Bronchial epithelial cell (primary cell): ENCODE results near the gene ATP1B1. TPM values are rescaled to one million over a fixed set of nuclear protein-coding genes. Genes with fewer than 3 reads are reported as not detected.

Experiments used
- DNase-seq: peaks from one replicate; pipeline ENCODE4 v3.0.0-alpha.2; 2010; ENCODE audit warnings: low read depth
- FAIRE-seq: peaks from 2 replicates; lab custom pipeline; 2011; peaks lifted over from hg19 to GRCh38; lab: Jason Lieb, UNC
- H3K27me3 ChIP-seq: 2 replicates; pipeline ENCODE4 v1.5.1; 2011; ENCODE audit warnings: low read length; ENCODE audit not compliant: control insufficient read depth, insufficient read depth
- H3K36me3 ChIP-seq: 2 replicates; pipeline ENCODE4 v1.5.1; 2011; ENCODE audit warnings: low read length; ENCODE audit not compliant: control insufficient read depth, insufficient read depth
- H3K4me3 ChIP-seq: 2 replicates; pipeline ENCODE4 v1.5.1; 2011; ENCODE audit warnings: mild to moderate bottlenecking, low read depth, low read length, control low read depth
- total RNA-seq: library from RNA; depleted of rRNA; stranded (reverse); fragments of >200 nt; gene quantifications from 2 replicates; pipeline ENCODE4 v1.2.1, GENCODE V29; 2014
- TF ChIP-seq, protein P1 (sequence below): IDR thresholded peaks from 2 replicates; pipeline ENCODE4 v1.5.1; 2011; ENCODE audit warnings: mild to moderate bottlenecking, moderate library complexity, low read length, control low read depth, inconsistent platforms; ENCODE audit not compliant: insufficient read depth, severe bottlenecking

Gene ATP1B1
- total RNA-seq, 1 donor from 2014 or later, result 49.0 TPM

DNA sequence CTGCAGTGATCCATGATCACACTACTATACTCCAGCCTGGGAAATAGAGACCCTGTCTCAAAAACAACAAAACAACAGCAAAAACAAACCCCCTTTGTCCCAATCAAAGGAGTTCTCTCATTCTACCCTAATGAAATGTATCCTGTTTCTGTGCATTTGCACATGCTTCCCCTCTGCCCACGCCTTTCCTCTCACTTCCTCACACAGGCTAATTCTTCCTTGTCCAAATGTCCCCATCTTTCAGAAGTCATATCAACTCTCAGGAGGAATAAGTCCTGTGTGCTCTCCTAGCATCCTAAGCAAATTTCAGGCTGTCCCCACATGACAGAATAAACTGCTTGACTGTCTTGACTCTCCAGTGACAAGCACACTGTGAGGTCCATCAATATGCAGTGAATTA, 8.1 kb upstream of the ATP1B1 start:
- H3K27me3 ChIP-seq, result no peaks in the 10 kb centered on the region
- no peak for FAIRE-seq
- no peaks in the 10 kb centered on the region for H3K36me3 ChIP-seq
- TF ChIP-seq, protein P1, sequence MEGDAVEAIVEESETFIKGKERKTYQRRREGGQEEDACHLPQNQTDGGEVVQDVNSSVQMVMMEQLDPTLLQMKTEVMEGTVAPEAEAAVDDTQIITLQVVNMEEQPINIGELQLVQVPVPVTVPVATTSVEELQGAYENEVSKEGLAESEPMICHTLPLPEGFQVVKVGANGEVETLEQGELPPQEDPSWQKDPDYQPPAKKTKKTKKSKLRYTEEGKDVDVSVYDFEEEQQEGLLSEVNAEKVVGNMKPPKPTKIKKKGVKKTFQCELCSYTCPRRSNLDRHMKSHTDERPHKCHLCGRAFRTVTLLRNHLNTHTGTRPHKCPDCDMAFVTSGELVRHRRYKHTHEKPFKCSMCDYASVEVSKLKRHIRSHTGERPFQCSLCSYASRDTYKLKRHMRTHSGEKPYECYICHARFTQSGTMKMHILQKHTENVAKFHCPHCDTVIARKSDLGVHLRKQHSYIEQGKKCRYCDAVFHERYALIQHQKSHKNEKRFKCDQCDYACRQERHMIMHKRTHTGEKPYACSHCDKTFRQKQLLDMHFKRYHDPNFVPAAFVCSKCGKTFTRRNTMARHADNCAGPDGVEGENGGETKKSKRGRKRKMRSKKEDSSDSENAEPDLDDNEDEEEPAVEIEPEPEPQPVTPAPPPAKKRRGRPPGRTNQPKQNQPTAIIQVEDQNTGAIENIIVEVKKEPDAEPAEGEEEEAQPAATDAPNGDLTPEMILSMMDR, result no peak
- no peak for DNase-seq
- H3K4me3 ChIP-seq, result no peak overlapping the region

DNA sequence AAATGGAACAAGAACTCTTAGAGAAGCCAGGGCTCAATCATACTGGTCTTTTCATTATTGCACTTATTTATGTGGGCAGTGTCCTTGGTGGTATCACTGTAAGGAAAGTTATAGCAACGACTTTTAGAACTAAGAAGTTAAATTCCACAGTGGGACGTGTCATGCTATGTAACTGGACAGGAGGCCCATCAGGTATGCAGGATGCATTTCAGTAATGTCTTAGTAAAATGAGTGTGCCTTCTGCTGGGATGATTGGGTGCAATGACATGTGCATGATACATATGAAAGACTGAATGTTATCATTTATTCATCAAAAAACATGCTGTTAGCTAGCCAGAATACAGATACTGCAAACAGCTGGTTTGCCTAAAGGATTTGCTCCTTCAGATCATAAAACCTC, 6.9 kb upstream of the ATP1B1 start:
- no peak overlapping the region for H3K4me3 ChIP-seq
- FAIRE-seq (no peak), DNase-seq (no peak)
- TF ChIP-seq, protein P1, result no peak
- no peaks in the 10 kb centered on the region for H3K36me3 ChIP-seq
- no peaks in the 10 kb centered on the region for H3K27me3 ChIP-seq

DNA sequence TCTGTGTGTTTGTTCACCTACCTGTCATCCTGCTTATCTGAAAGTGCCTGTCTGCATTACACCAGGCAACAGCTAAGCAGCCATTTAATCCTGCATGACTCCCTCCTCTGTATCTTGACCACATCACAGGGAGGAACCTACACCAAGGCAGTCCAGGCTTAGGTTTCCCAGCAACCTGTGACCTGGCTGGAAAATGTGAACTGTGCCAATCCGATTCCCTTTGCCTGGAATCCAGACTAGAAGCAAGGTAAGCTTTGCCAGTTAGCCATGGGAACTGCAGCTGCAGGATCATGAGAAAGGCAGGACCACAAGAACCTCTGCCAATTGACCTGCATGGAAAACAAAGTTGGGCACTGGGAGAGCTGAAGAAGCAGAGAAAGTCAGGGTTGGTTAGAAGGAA, 6.3 kb upstream of the ATP1B1 start:
- TF ChIP-seq, protein P1, result no peak
- no peak for FAIRE-seq
- H3K36me3 ChIP-seq, result no peaks in the 10 kb centered on the region
- no peak for DNase-seq
- no peaks in the 10 kb centered on the region for H3K27me3 ChIP-seq
- H3K4me3 ChIP-seq, result no peak overlapping the region

DNA sequence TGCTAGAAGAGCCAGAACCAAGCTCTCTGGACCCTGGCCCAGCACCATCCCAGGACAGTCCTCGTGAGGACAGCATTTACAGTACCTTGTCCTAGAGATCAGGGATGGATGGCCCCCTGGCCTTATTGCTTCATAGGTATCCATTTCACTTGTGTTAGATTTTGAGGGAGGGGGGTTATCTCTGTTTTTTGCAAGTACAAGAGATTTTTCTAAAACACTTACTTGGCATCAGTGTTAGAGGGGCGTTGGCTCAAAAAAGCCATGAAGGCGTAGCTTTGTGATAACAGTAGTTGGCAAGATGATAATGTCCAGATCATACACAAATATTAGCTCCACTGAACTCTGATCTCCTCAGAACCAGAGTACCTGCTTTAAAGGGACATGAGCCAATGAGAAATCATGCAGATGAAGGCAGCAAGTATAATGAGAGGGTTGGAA, 5.8 kb upstream of the ATP1B1 start:
- FAIRE-seq, result no peak

DNA sequence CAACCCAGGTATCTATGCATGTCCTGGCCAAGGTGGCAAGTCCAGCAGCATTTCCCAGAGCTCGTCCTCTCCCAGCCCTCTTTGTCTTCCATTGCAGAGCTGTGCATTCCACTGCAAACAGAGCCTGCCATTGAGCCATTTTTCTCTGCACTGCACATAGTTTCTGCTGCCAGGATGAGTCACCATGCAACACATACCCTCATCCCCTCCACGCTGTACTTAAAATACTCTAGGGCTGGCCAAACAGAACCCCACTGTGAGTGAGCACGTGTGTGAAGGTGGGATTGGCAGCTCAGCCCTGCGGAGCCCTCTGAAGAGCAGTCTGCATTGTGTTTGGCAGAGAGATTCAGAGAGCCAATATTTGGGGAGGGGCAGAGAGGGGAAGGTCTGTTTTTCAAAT, 3.9 kb upstream of the ATP1B1 start:
- DNase-seq (peak; percentile 64), FAIRE-seq (no peak)
- TF ChIP-seq, protein P1, result no peak
- no peaks in the 10 kb centered on the region for H3K36me3 ChIP-seq
- H3K4me3 ChIP-seq, result no peak overlapping the region
- H3K27me3 ChIP-seq, result no peaks in the 10 kb centered on the region

More for the DNA sequence above, 5.8 kb upstream of the ATP1B1 start:
- Histone ChIP-seq H3K4me3 (no peak overlapping the region), H3K36me3 (no peaks in the 10 kb centered on the region), H3K27me3 (no peaks in the 10 kb centered on the region)
- TF ChIP-seq, protein P1, result no peak
- no peak for DNase-seq

DNA sequence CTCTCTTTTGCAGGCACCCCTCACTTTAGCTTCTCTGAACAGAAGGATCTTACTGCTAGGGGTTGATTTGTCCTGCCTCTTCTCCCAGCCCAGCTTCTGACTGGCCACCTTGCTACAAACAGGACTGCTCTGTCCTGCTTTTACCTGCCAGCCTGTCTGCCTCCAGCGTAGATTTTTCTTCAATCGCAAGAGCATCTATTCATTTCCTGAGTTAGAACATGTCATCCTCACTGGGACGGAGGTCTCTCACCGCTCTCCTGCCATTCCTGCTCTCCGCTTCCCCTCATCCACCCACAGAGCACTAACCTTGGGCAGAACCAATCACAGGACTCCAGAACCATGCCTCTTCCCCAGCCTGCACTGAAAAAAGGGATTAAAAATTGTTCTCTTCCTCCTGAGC, 3.5 kb upstream of the ATP1B1 start:
- no peak overlapping the region for H3K4me3 ChIP-seq
- H3K36me3 ChIP-seq, result no peaks in the 10 kb centered on the region
- no peak for FAIRE-seq
- DNase-seq, result no peak
- TF ChIP-seq, protein P1, result no peak
- H3K27me3 ChIP-seq, result no peaks in the 10 kb centered on the region
